ENCODE data around the gene KCNE1.
"Not testable (repeated sequence)": the region's sequence is repeated elsewhere in the genome, so short reads cannot be mapped to it uniquely, and the experiment has no call there.

Gene KCNE1

DNA sequence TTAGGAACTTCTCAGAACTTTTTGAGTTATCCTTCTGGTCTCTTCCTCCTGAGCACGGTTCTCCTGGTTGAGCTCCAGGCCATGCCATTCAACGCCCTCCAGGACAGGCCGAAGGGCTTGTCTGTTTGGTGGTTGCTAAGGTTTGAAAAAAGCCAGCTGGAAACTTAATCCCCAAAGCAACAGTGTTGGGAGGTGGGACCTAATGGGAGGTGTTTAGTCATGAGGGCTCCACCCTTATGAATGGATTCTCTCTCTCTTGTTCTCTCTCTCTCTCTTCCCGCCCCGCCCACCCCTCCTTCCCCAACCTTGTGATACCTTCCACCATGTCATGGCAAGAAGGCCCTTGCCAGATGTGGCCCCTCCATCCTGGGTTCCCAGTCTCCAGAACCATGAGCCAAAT, 829 bp downstream of the KCNE1 start:
- peak; percentile 15 for DNase-seq (ENCODE audit: low read depth)

DNA sequence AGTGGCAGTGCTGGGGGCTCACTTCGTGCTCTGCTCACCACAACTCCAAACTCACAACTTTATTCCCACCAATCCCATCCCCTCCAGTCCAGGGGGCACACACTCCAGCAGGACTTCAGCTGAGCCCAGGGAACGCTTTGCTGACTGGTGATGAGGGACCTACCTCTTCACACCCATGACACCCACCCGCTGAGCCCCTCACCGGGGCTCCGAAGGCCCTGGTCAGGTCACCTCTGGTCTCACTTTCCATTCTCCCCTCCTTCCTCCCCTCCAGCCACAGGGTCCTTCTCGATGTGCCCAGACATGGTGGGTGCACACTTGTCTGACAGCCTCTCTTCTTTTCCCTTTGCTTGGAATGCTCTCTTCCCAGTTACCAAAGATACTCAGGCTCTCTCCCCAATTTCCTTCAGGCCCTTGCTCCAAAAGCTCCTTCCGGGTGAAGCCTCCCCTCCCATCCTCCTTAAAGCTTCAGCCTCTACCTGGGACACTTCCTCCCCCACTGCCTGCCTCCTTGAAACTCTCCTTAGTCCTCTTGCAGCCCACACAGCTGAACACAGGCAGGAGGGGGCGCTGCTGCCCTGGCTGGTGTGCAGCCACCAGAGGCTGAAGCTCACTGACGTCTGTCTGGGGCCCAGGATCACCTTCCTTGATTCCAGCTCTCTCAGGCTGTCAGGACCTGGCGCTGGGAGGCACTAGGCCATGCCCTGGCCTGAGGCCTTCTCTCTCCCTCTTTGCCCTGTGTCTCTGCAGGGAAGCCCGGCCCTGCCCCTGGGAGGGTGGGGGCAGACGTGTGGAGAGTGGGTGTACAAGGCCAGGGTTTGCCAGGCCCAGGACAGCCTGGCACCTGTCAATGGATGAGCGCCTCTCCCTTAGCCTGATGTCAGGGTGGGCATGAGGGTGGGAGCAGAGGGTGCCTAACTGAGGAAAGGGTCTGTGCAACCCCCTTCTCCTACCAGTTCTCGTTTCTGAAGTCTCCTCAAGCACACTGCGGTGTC, 1.6 kb downstream of the KCNE1 start:
- DNase-seq (ENCODE audit: low read depth): peak; percentile 69

DNA sequence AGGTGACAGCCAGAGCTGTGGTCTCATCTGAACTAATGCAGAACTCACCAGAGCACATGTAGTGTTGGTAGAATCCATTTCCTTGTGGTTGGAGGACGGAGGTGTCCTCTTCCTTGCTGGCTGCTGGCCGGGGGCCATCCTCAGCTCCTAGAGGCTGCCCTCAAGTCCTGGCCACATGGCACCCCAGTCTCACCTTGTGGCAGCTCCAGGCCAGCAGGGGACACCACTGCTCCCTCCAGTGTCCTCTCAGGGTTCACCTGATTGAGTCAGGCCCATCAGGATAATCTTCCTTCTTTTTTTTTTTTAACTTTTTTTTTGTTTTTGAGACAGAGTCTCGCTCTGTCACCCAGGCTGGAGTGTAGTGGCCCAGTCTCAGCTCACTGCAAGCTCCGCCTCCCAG, 2.9 kb downstream of the KCNE1 start:
- DNase-seq (ENCODE audit: low read depth): peak; percentile 17

DNA sequence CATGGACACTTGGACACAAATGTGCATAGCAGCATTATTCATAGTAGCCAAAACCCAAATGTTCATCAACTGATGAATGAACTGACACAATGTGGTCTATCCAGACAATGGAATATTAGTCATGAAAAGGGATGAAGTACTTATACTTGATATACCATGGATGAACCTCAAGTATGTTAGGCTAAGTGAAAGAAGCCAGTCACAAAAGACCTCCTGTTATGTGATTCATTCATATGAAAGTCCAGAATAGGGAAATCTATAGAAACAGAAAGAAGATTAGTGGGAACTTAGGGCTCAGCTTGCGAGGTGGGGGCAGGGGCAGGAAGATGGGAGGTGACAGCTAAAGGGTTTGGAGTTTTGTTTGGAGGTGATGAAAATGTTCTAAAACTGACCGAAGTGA, 7.4 kb downstream of the KCNE1 start:
- DNase-seq (ENCODE audit: low read depth): no peak

DNA sequence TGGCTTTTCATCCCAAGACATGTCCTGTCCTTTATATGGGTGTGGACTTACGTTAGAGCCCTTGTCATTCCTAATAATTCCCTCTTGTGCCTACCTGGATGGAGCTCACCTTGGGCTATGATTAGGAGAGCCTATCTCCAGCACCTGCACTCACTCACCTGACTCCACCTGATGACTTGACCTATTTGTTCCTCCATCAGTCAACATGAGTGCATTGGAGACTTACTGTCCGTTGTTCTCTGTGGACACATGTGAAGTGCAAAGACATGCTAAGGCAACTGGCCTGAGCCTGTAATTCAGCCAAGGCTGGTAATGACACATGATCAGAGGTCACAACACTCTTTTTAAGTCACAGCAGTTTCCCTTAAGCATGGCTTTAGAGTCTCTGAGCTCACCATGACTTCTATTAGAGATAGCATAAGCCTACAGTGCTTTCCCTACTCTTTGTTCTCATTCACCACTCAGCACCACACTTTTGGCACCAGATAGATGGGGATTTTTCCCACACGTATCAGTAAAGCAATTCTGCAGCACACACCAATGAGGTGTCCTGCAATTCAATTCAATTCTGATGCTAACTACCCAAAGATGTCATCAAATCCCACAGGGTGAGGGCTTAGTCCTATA, 9.4 kb downstream of the KCNE1 start:
- no peak for DNase-seq (ENCODE audit: low read depth)

DNA sequence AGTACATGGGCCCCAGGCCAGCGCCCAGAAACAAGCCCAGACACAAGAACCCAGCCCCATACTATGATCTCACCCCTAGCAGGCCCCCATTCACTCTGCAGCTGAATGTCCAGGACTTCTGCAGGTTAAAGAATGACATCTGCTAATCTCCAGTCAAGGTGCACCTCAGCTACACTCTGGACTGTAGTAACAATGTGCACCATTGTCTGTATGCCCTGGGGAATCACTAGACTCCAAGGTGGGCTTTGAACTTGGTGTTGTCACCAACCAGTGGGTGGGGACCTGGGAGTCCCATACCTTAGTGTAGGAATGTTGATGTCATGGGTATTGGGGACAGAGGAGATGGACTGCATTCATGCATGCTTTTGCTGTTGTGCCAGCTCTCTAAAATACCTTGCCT, 10.3 kb downstream of the KCNE1 start:
- no peak for DNase-seq (ENCODE audit: low read depth)

DNA sequence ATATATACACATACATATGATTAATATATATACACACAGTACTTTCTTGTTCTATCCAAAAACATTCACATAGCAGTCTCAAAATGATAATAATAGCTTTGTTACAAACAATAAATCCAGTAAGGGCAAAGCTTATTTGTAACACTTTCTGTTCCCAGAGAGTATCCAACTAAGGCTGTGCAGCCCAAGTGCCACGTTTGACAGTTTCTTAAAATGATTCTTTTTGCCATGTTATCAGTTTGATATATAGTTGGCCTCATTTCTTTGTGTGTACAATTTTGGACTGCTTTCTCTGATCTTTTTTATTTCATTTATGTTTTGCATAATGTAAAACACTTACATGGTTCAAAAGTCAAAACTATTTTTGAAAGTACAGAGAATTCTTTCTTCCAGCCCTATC, 11.8 kb downstream of the KCNE1 start:
- no peak for DNase-seq (ENCODE audit: low read depth)

DNA sequence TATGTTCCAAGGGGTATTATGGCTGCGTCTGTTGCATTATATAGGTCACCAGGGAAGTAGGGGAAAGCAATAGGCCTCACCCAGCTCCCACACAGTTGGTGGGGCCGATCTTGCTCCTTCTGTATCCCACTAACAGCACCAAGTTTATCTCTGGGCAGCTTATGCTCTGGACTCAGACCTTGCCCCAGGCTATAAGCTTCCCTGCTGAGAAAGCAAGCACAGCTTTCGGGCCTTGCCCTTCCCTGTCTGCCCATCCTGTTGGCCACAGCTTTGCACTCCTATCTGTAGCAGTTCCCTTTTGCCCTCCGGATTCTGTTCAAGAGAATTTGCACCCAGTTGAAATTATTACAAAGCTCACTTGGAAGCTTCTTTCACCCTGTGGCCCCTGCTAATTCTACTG, 12.9 kb downstream of the KCNE1 start:
- DNase-seq (ENCODE audit: low read depth): no peak

DNA sequence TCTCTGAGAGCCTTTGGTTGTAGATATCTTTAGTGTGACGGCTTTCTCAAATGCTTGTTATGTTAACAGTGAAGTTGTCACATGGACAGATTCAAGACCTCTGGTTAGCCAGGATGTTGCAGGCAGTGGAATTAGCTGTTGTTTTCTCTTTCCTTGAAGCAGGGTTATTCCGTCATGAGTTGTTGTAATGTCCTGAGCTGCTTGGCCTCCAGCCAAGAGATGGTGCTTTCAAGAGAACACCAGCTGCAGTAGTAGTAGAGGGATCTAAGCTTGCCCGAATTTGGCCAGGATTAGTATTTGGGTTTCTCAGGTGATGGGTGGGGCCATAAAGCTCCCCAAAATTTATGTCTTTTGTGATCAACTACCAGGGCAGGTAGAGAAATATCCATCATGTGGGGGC, 13.4 kb downstream of the KCNE1 start:
- no peak for DNase-seq (ENCODE audit: low read depth)

DNA sequence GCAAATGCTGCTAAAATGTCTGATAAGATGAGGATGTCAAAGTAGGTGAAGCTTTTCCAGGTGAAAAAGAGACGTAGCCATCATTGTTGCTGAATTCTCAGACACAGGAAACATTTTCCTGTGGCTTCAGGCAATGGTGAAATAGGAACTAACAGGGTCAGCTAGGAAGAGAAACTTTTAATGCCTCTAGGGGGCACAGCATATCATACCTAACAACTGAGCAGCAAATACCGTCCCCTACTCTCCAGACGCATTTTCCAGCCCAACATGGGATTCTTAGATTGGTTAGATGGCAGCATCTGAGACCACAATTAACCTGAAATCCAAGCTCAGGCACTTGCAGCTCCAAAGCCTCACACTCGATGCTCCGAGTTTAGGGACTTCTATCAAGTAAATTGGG, 28.2 kb downstream of the KCNE1 start:
- not testable (repeated sequence) for DNase-seq (ENCODE audit: low read depth)

DNA sequence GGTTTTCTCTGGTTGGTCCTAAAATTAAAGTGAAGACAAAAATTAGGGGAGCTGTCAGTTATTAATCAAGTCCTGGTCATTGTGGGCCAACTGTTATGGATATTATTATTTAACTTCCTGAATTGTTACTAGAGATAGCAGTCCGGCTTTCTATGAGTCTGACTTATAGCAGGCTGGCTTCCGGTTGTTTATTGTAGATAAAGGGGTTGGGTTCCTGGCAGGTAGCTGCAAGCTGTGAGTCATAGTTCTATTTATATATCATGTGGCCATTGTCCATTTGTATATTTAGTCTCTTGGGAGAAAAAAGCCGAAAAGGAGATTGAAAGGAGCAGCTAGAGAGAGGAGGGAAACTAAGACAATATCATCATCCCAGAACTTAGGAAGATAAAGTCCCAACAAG, 28.6 kb downstream of the KCNE1 start:
- not testable (repeated sequence) for DNase-seq (ENCODE audit: low read depth)

DNA sequence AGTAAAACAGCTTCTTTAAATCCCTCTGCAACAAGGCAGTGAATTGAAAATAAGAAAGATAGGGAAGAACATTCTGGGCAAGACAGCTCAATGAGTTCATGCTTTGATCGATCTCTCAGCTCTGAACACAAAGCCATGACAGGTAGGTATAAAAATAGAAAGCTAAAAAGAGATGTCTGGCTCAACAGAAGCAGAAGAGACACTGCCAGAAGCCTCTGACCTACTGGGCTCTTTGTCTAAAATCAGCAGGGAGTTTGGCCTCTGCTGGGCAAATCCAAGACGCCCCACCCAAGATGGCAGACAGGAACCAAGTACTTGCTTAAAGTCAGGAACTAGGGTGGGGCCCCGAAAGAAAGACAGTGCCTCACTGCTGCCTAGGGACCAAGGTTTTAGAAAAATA, 44.7 kb downstream of the KCNE1 start:
- DNase-seq (ENCODE audit: low read depth): not testable (repeated sequence)

DNA sequence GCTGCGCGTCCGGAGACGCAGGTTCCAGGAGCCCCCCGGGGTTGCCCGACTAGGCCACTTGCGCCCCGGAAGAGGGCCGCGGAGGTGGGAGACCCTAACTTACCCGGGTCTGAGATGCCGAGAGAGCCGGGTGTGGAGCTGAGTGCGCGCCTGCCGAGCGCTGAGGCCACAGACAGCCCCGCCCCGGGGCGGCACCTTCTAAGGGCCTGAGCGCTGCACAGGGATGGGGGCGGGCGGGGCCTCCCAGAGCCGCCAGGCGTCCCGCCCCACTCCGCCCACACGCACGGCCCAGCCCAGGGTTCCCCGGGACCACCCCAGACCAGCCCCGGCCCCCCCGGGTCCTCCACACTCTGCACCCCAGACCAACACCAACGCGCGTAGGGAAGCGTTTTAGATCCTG, 52.6 kb downstream of the KCNE1 start:
- not testable (repeated sequence) for DNase-seq (ENCODE audit: low read depth)

DNA sequence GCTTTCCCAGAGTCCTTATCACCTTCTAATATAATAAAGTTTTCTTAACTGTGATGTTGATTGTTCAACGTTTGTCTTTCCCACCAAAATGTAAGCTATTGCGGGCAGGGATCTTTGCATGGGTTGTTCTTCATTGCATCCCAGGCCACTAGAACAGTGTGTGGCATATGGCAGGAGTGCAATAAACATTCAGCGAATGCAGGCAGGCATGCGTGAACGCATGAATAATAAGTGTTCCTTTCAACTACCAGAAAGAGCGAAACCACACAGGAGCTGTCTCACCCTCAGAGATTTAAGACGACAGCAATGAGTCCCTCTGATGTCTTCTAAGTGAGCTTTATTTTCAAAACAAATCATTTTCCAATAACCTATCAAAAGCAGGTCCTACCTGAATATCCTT, 53.7 kb downstream of the KCNE1 start:
- DNase-seq (ENCODE audit: low read depth): not testable (repeated sequence)

DNA sequence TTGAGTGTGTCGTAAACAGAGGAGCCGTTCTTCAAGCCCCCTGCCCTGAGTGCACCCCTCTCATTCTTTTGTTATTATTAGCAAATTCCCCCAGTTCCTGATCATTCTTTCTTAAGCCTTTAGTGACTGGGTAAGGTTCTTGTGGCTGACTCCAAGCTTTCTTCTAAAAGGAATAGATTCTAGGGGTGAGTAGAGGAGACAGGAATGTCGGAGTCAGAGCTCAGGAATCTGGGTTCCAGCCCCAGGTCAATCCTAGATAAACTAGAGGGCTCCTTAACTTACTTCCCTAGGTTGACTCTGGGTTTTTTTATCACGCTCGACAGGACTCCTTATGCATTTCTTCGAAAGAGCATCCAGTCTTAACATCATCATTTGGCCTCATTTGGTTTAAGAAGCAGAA, 55.8 kb downstream of the KCNE1 start:
- not testable (repeated sequence) for DNase-seq (ENCODE audit: low read depth)

DNA sequence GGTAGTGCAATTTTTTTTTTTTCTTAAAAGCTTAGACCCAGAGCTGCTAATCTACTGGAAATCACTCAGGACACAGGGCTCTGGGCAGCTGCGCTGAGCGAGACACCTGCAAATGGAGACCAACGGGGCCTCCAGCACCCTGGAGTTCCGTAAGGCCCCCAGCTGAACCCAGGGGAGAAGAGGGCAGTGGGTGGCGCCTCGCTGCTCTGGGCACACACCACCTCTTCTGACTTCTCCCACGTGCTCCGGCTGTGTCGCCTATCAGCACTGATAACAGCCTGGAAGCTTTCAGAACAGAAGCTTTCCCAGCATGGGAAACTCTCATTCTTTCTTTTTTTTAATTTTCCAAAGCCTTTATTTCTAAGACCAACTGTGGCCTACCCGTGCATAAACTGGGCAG, 56.4 kb downstream of the KCNE1 start:
- not testable (repeated sequence) for DNase-seq (ENCODE audit: low read depth)

DNA sequence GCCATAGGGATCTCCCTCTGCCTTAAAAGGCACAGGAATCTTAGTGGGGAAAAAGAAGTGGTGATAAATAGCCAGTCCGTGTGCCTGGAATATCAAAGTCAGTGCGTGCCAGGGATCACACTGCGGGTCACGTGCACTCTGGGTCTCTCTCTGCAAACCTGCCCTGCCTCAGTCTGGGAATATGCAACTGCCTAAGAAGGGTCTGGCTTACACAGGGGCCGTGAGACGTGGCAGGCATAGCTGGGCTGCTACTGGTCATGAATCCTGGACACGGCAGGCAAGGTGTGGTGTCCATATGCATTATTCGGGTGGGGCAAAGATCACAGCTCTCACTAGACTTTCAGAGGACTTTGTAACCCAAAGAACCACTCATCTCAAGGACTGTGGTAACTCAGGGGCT, 65.0 kb downstream of the KCNE1 start:
- DNase-seq (ENCODE audit: low read depth): not testable (repeated sequence)

DNA sequence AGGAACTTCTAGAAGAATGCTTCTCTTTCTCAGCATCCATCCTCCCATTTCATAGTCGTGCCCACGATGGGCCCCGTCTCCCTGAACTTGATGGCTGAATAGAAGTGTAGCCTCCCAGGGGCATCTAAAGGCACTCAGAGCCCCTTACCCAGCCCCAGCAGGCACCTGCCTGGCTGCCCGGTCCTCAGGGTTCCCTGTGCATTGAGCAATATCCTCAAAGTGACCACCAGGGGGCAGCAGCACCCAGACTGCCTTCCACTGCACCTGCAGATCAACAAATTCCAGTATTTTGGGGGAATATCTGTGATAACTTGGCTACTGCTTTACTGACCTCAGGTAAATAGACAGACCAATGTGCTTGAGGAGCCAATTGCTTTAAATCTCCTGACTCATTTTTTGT, 68.5 kb downstream of the KCNE1 start:
- not testable (repeated sequence) for DNase-seq (ENCODE audit: low read depth)

DNA sequence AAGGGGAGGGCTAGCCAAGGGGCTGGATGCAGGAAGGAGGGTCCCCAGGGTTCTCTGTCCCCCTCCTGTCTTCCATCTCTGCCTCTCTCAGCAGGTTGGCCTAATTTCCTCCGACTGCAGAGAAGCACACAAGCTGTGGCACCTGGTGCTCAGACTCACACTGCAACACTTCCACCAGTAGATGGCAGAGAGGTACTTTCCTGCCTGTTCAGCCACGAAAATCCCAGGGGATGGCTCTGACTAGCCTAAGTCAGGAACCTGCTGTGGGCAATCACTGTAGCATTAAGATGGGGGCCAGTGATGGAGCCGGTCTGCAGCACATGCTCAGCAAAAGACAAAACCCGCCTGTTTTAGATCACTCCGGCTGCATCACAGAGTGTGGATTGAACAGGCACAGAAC, 82.3 kb downstream of the KCNE1 start:
- not testable (repeated sequence) for DNase-seq (ENCODE audit: low read depth)

DNA sequence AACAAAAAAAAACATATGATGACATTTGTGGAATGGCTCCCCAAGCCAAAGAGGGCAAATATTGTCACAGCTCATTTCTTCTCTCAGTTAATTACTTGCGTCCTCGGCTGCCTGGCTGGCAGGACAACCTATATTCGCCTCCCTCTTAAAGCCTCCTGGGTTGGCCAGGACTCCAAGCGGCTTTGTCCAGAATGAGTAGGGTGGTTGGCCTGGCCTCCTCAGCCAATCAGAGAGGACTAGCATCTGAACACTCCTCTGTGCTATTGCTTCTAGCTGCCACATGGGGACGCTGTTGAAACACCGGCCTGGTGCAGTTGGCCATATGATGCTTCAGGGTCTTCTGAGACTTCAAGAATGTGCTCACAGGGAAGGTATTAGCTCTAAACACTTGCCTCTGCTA, 83.6 kb downstream of the KCNE1 start:
- not testable (repeated sequence) for DNase-seq (ENCODE audit: low read depth)

DNA sequence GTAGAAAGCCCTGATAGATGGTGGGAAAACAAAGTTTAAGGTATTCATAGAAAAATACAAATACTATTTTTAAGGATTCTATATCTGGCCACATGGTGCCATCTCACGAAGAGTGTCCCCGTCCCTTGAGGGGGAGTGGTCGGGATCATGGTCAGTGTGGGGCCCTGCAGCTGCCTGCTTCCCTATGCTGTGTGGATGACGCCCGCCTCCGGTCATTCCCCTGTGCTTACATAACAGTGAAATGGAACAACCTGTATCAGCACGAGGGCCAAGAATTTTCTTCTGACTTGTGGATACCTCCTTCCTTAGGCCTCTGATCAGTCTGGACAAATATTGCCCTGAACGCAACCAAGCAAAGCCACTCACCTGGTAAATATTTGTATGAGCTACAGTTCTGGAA, 84.7 kb downstream of the KCNE1 start:
- DNase-seq (ENCODE audit: low read depth): not testable (repeated sequence)

DNA sequence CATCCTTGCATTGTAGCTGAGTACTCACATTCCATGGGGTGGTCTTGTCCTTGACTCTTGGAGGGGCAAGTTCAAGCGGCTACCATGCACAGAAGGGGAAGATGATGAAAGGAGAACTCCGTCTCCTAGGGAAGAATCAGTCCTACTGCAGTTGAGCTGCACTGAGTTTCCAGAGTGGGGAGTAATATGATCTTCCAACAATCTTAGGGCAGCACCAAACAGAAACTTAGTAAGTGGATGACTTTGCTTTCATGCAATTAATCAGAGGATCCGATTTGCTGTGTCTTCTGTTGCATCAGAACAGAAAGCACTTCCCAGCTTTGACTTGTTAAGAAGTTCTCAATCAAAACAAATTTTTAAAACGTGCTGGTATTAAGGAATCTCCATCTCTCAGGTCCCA, 88.2 kb downstream of the KCNE1 start, which contains the start of gene SMIM34:
Gene SMIM34 (minus strand): TSS at position 147 of the 400 bp plus-strand sequence. CDS start 112 bp downstream, at position 35.
- DNase-seq (ENCODE audit: low read depth): not testable (repeated sequence)

DNA sequence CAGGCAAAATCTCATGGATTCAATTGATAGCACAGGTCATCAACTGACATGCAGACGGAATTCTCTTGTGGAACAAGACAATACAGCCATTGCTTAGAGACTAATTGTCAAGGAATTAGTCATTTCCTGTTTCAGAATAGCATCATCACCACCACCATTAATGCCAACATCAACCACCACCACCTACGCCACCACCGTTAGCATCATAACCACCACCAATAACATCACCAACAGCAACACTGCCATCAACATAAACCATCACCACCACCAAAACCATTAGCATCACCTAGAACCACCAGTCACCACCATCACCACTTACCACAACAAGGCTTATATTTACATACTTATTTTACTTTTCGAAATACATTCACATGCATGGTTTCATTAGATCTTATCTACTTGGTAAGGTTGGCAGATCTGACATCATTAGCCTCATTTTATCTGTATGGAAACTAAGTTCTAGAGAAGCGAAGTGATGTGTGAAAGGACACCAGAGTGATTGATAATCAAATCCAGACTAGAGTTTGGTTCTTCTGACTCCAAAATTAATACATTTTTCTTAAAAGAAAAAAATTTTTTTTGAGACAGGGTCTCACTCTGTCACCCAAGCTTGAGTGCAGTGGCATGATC, 94.4 kb downstream of the KCNE1 start:
- not testable (repeated sequence) for DNase-seq (ENCODE audit: low read depth)

Measured in ELR (cell line).